AG04450 (cell line): ENCODE data around the gene IL21R. TPM values are rescaled to one million over a fixed set of nuclear protein-coding genes. Genes with fewer than 3 reads are reported as not detected.

Experiments used
- CTCF ChIA-PET: fragments of 300-600, 350-600 bp; formaldehyde crosslinking; extraction: SDS; loops from one replicate; lab custom pipeline; 2022; ENCODE audit warnings: antibody characterized with exemption, inconsistent platforms; lab: Charles Lee
- POLR2A ChIA-PET: fragments of 350-600 bp; formaldehyde crosslinking; extraction: SDS; loops from one replicate; lab custom pipeline; 2021; ENCODE audit warnings: antibody characterized with exemption, inconsistent platforms; lab: Yijun Ruan, JAX
- DNase-seq: peaks from one replicate; pipeline ENCODE4 v3.0.0-alpha.2; 2011; ENCODE audit warnings: low read depth, low spot score
- H3K27ac ChIP-seq: one replicate; pipeline ENCODE4 v1.5.1; 2012; ENCODE audit warnings: low read depth, low read length, control low read depth
- H3K27me3 ChIP-seq: one replicate; pipeline ENCODE4 v1.6.0; 2012; ENCODE audit warnings: low read length; ENCODE audit not compliant: control insufficient read depth, insufficient read depth
- H3K4me3 ChIP-seq: 2 replicates; pipeline ENCODE4 v1.5.1; 2011; ENCODE audit warnings: mild to moderate bottlenecking, low read depth, low read length, control low read depth
- H3K9me3 ChIP-seq: 2 replicates; pipeline ENCODE4 v1.5.1; 2012; ENCODE audit warnings: low read length; ENCODE audit not compliant: control insufficient read depth, insufficient read depth
- polyA plus RNA-seq: library from polyadenylated mRNA; depleted of rRNA; stranded (reverse); fragments of >200 nt; gene quantifications from 2 replicates; pipeline ENCODE4 v1.2.3, GENCODE V29; 2011
- TF ChIP-seq, protein P1 (sequence below): IDR thresholded peaks from 2 replicates; pipeline ENCODE4 v1.5.1; 2011; ENCODE audit warnings: low read depth, low read length, control low read depth, inconsistent platforms

IL21R gene
- polyA plus RNA-seq, 1 experiment, result 0.57 TPM

DNA sequence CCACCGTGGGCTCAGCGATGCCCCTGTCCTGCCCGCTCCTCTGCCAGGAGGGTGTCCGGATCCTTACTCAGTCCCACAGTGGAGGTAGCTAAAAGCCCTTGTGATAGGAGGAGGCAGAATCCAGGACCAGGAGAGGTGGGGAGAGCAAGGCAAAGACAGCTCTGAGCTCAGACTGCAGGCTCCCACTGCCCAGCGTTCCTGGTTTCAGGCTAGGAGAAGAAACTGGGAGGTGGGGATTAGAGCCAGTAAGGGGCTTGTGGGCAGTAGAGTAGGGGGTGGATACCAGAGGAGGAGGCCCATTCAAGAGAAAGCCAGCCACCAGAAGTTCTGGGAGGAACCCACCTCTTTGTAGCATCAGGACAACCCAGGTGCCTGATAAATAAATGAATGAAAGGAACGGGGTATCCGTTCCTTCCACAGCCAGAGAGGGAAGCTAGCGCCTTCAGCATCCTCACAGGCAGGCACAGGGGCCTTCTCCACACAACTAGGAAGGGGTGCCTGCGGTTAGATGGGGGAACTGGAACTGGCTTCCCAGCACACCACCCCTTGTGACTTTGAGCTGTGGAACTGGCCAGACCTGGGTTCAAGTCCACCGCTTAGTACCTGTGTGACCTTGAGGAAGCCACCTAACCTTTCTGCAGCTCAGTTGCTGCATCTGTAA lies 2.3 kb downstream of the IL21R start:
- H3K4me3 ChIP-seq, result no peak overlapping the region

DNA sequence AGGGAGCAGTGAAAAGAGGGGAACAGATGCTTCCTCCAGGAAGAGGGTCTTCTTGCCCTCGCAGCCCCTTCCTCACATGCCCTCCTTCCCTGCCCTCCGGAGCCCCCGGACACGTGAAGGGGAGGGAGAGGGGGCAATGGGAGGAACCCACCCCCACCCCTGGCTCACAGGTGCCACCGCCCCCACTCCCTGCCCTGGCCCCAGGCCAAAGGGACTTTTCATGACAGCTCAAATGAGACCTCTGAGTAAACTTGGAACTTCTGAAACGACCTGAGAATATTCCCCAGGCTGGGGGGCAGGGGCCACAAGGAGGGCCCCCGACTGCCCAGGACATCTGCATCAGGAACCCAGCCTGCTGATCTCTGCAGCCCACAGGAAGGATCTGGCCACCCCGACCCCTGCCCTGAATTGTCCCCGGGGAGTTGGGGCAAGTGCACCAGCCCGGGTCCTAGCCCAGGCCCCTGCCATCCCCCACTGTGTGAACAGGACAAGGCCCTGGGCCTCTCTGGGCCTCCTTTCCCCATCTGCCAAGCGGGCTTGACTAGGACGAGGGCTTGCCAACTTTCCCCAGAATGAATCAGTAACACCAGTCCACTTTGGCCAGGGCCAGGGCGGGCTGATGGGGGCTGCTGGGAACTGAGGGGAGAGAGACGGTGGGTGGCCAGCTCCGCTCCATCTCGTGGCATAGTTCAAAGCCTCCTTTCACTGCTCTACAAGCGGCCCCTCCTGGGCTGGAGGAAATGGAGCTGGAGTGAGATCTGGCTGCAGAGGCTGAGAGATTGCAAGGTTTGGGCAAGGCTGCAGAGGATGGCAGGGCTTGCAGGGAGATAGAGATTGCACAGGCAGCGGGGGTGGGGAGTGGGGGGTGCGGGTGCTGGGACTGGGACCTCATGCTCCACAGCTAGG lies 3.8 kb downstream of the IL21R start:
- TF ChIP-seq, protein P1, sequence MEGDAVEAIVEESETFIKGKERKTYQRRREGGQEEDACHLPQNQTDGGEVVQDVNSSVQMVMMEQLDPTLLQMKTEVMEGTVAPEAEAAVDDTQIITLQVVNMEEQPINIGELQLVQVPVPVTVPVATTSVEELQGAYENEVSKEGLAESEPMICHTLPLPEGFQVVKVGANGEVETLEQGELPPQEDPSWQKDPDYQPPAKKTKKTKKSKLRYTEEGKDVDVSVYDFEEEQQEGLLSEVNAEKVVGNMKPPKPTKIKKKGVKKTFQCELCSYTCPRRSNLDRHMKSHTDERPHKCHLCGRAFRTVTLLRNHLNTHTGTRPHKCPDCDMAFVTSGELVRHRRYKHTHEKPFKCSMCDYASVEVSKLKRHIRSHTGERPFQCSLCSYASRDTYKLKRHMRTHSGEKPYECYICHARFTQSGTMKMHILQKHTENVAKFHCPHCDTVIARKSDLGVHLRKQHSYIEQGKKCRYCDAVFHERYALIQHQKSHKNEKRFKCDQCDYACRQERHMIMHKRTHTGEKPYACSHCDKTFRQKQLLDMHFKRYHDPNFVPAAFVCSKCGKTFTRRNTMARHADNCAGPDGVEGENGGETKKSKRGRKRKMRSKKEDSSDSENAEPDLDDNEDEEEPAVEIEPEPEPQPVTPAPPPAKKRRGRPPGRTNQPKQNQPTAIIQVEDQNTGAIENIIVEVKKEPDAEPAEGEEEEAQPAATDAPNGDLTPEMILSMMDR, result no peak
- POLR2A ChIA-PET, result interaction anchor here (0.6 kb wide), 1 partner anchor 389 kb away, joined by 3 read pairs; no protein-coding TSS in a partner anchor
- Histone ChIP-seq H3K27ac (no peak overlapping the region), H3K4me3 (no peak overlapping the region), H3K9me3 (no peaks in the 10 kb centered on the region; the same call in 1 of the 2 replicates), H3K27me3 (no peaks in the 10 kb centered on the region)
- no peak for DNase-seq
- CTCF ChIA-PET, result interaction anchor here (1.7 kb wide), 1 partner anchor 171 kb away, joined by 5 read pairs; no protein-coding TSS in a partner anchor

More for the DNA sequence above, 2.3 kb downstream of the IL21R start:
- DNase-seq, result no peak
- H3K27ac ChIP-seq, result no peak overlapping the region
- ChIA-PET CTCF (no interaction called here), POLR2A (no interaction called here)
- TF ChIP-seq, protein P1, result no peak
- no peaks in the 10 kb centered on the region for H3K27me3 ChIP-seq
- H3K9me3 ChIP-seq, result no peaks in the 10 kb centered on the region; the same call in 1 of the 2 replicates

DNA sequence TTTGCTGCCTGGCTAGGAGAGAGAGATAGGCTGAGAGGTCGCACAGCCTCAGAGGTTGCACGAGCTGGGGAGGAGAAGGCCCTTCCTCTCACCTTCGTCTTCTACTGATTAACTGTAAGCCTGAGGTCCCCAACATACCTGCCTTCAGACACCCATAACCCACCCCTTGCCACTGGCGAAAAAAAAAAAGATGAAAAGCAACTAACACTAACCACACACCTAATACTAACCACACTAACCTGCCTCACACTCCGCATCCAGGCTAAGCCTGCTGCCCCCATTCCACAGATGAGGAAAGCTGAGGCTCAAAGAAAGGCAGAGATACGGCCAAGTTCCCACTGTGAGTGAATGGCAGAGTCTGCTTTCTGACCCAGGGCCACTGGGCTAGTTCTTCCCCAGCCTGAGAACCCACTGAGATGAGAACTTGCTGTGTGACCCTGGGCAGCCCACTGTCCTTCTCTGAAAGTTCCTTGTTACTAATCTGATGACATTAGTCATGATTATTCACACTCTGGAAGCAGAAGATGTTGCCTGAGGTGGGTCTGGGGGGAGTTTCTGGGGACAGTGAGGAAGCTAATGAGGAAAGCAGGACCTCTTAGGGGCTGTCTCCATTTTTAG lies 4.6 kb downstream of the IL21R start:
- Histone ChIP-seq H3K27me3 (no peaks in the 10 kb centered on the region), H3K9me3 (no peaks in the 10 kb centered on the region; the same call in 1 of the 2 replicates), H3K4me3 (no peak overlapping the region), H3K27ac (no peak overlapping the region)
- ChIA-PET CTCF (interaction anchor here (1.7 kb wide), 1 partner anchor 172 kb away, joined by 5 read pairs; no protein-coding TSS in a partner anchor), POLR2A (no interaction called here)
- no peak for DNase-seq
- TF ChIP-seq, protein P1, result no peak

DNA sequence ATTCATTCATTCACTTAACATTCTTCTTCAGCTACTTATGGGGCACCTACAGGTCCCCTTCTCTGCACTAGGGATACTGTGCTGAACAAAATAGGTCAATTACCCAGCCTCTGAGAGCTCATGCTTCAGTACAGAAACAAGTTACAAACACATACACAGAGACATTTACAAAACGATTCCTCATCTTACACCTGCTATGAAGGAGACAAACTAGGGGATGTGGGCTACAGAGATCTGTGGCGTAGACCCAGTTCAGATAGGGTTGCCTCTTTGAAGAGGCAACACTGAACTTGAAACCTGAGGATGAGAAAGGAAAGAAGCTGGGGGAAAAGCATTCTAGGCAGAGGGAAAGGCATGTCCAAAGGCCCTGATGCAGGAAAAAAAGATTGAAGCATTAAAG lies 5.2 kb downstream of the IL21R start:
- no peaks in the 10 kb centered on the region; the same call in 1 of the 2 replicates for H3K9me3 ChIP-seq
- H3K4me3 ChIP-seq, result no peak overlapping the region
- H3K27me3 ChIP-seq, result no peaks in the 10 kb centered on the region
- POLR2A ChIA-PET, result no interaction called here
- CTCF ChIA-PET, result interaction anchor here (1.7 kb wide), 1 partner anchor 172 kb away, joined by 5 read pairs; no protein-coding TSS in a partner anchor
- TF ChIP-seq, protein P1, result no peak
- no peak for DNase-seq
- H3K27ac ChIP-seq, result no peak overlapping the region
